DND-41 (cell line): Measurements from ENCODE around the gene HIVEP2.

ENCODE experiments used
- ATAC-seq: fragments of 200-7000 bp; cut with Tn5 transposase; 3 replicates; pipeline ENCODE4 v1.9.1; 2021; ENCODE audit warnings: low read depth; ENCODE audit not compliant: insufficient read depth
- DNase-seq: peaks from one replicate; pipeline ENCODE4 v3.0.0-alpha.2; 2020
- H2AFZ ChIP-seq: 2 replicates; pipeline ENCODE4 v1.6.0; 2012; ENCODE audit warnings: low read depth, low read length
- H3K27ac ChIP-seq: 2 replicates; pipeline ENCODE4 v1.5.1; 2012; ENCODE audit warnings: low read length, inconsistent platforms
- H3K27me3 ChIP-seq: fragments of 200-600 bp; sonication (generic); 2 replicates; pipeline ENCODE4 v1.6.0; 2012; ENCODE audit warnings: low read length, mild to moderate bottlenecking, inconsistent platforms; ENCODE audit not compliant: insufficient read depth, poor library complexity
- H3K36me3 ChIP-seq: 2 replicates; pipeline ENCODE4 v1.5.1; 2012; ENCODE audit warnings: low read length, inconsistent platforms; ENCODE audit not compliant: insufficient read depth
- H3K4me1 ChIP-seq: 2 replicates; pipeline ENCODE4 v1.5.1; 2012; ENCODE audit warnings: mild to moderate bottlenecking, low read length; ENCODE audit not compliant: insufficient read depth
- H3K4me2 ChIP-seq: 2 replicates; pipeline ENCODE4 v1.6.0; 2012; ENCODE audit warnings: mild to moderate bottlenecking, moderate library complexity, low read length, inconsistent platforms; ENCODE audit not compliant: insufficient read depth
- H3K4me3 ChIP-seq, 2 experiments: fragments of 200-600 bp in 1 of 2; shearing (Covaris generic) in 1 of 2; 2 replicates each; pipeline ENCODE4 v1.5.1; 2012 to 2016; ENCODE audit warnings: inconsistent platforms in 2 of 2, low read length in 2 of 2, mild to moderate bottlenecking in 2 of 2, low read depth in 1 of 2, moderate library complexity in 1 of 2
- H3K79me2 ChIP-seq: 2 replicates; pipeline ENCODE4 v1.6.0; 2012; ENCODE audit warnings: low read length, inconsistent platforms; ENCODE audit not compliant: insufficient read depth
- H3K9ac ChIP-seq: 2 replicates; pipeline ENCODE4 v1.6.0; 2012; ENCODE audit warnings: low read depth, mild to moderate bottlenecking, inconsistent platforms, low read length, moderate library complexity
- H3K9me3 ChIP-seq: 2 replicates; pipeline ENCODE4 v1.5.1; 2012; ENCODE audit warnings: low read length, moderate library complexity, mild to moderate bottlenecking, inconsistent platforms; ENCODE audit not compliant: insufficient read depth, severe bottlenecking
- H4K20me1 ChIP-seq: 2 replicates; pipeline ENCODE4 v1.6.0; 2012; ENCODE audit warnings: low read length; ENCODE audit not compliant: insufficient read depth
- EZH2 ChIP-seq: IDR thresholded peaks from 3 replicates; pipeline ENCODE4 v1.6.1; 2012; ENCODE audit warnings: borderline replicate concordance, low read depth, mild to moderate bottlenecking, moderate library complexity, low read length, inconsistent platforms; ENCODE audit not compliant: severe bottlenecking
- TF ChIP-seq, protein P1 (sequence below): IDR thresholded peaks from 2 replicates; pipeline ENCODE4 v1.5.1; 2012; ENCODE audit warnings: borderline replicate concordance, low read length, moderate library complexity, mild to moderate bottlenecking; ENCODE audit not compliant: poor library complexity, severe bottlenecking; ENCODE audit errors: extremely low read depth

The HIVEP2 gene

DNA sequence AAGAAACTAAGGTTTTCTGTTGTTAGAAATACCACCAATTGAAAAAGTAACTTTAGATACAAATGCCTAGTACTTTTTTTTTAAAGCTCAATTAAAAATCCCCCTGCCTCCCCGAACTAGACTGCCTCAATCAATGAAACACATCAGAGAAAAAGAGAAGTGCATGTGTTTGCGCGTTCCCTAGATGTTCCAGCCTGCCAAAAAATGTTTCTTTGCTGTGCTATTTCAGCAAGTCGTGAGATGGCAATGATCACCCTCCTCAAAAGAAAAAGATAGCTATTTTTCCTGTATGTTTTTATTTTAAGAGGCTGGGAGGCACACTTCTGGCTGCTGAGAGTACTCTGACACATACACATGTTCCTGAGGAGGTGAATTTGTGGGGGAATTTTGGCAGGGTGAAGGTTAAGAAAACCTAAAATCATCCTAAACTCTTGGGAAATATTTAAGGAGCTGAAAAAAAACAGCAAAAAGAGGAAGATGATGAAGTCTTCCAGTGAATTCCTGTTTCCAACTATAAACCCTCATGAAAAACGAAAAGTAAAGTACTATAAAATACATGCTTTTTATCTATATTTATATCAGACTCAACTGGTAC lies 114.8 kb downstream of the HIVEP2 start:
- DNase-seq, result no peak
- H4K20me1 ChIP-seq, result no peaks in the 10 kb centered on the region
- no peak overlapping the region for H3K27ac ChIP-seq
- no peaks in the 10 kb centered on the region for H3K4me1 ChIP-seq
- no peak overlapping the region for H3K4me2 ChIP-seq
- no peak overlapping the region for H3K9ac ChIP-seq
- H3K79me2 ChIP-seq, result no peaks in the 10 kb centered on the region
- no peaks in the 10 kb centered on the region for H3K27me3 ChIP-seq
- no peaks in the 10 kb centered on the region for H3K9me3 ChIP-seq
- ATAC-seq, result no peak
- no peak overlapping the region for H3K4me3 ChIP-seq
- 0 out of 2 replicates have a peak, but pooled peaks cover 7% of the 10 kb centered on the region for H3K36me3 ChIP-seq
- H2AFZ ChIP-seq, result no peak overlapping the region
- TF ChIP-seq EZH2, result no peak
- TF ChIP-seq, protein P1, sequence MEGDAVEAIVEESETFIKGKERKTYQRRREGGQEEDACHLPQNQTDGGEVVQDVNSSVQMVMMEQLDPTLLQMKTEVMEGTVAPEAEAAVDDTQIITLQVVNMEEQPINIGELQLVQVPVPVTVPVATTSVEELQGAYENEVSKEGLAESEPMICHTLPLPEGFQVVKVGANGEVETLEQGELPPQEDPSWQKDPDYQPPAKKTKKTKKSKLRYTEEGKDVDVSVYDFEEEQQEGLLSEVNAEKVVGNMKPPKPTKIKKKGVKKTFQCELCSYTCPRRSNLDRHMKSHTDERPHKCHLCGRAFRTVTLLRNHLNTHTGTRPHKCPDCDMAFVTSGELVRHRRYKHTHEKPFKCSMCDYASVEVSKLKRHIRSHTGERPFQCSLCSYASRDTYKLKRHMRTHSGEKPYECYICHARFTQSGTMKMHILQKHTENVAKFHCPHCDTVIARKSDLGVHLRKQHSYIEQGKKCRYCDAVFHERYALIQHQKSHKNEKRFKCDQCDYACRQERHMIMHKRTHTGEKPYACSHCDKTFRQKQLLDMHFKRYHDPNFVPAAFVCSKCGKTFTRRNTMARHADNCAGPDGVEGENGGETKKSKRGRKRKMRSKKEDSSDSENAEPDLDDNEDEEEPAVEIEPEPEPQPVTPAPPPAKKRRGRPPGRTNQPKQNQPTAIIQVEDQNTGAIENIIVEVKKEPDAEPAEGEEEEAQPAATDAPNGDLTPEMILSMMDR, result no peak

DNA sequence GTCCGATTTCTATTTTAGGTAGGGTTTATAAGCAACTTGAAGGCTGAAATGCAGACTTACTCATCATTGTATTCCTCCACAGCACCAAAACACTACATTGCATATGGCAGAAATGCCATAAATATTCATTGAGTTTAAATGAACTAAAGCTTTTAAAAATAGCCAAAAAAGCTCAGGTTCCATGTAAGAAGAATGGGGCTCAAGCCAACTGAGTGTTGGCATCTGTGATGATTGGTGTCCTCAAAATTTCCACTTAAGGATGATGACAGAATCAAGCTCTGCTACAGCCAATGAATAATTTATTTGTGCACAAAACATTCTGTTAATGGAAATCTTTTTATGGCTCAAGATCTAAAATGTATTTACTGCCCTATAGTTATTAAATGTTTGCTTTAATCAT lies 115.4 kb downstream of the HIVEP2 start:
- Histone ChIP-seq H3K4me1 (no peaks in the 10 kb centered on the region), H3K27ac (no peak overlapping the region), H3K79me2 (no peaks in the 10 kb centered on the region), H3K9me3 (no peaks in the 10 kb centered on the region), H3K4me3 (no peak overlapping the region), H2AFZ (no peak overlapping the region), H3K9ac (no peak overlapping the region), H3K4me2 (no peak overlapping the region), H3K27me3 (no peaks in the 10 kb centered on the region), H4K20me1 (no peaks in the 10 kb centered on the region), H3K36me3 (0 out of 2 replicates have a peak, but pooled peaks cover 7% of the 10 kb centered on the region)
- no peak for DNase-seq
- no peak for TF ChIP-seq EZH2
- TF ChIP-seq, protein P1, result no peak
- ATAC-seq, result no peak

DNA sequence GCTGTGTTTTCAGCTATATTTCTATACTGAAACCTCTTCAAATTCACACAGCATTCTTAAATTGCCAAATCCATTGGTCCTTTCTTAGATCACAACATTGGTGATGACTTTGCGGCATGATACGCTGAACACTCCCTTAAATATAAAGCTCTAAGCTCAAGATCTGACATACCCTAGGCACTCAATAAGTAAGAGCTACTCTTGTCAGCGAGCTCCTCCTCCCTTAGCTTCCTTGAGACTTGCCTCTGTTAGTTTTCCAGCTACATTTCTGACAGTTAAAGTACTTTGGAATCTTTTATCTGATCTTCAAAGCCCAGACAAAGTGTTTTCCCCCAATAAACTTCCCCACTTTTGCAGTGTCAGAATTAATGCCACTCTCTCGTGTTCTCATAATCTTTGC lies 117.0 kb downstream of the HIVEP2 start:
- Histone ChIP-seq H3K9me3 (no peaks in the 10 kb centered on the region), H3K9ac (no peak overlapping the region), H4K20me1 (no peaks in the 10 kb centered on the region), H2AFZ (no peak overlapping the region), H3K27ac (no peak overlapping the region), H3K79me2 (no peaks in the 10 kb centered on the region), H3K36me3 (0 out of 2 replicates have a peak, but pooled peaks cover 7% of the 10 kb centered on the region), H3K4me3 (no peak overlapping the region), H3K4me2 (no peak overlapping the region), H3K27me3 (no peaks in the 10 kb centered on the region), H3K4me1 (no peaks in the 10 kb centered on the region)
- no peak for TF ChIP-seq EZH2
- TF ChIP-seq, protein P1, result no peak
- DNase-seq (no peak), ATAC-seq (no peak)

DNA sequence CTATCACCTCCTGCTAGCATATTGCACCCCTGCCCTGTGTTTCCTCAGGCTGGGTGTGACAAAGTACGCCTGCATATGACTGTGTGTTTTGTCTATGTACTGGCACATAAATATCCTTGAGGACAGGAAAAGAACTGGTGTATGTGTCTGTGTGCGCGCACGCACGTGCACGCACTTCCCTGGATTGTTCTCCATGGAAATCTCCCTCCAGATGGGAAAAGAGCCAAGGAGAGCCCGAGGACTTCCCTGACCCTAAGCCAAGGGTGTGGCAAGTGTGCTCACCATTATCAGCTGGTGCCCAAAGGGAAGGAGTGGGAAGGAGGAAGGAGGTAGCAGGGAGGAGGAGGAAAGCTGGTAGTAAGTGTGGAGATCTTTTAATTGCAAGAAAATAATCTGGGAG lies 117.6 kb downstream of the HIVEP2 start:
- no peak for TF ChIP-seq EZH2
- H3K27ac ChIP-seq, result no peak overlapping the region
- 0 out of 2 replicates have a peak, but pooled peaks cover 7% of the 10 kb centered on the region for H3K36me3 ChIP-seq
- no peaks in the 10 kb centered on the region for H3K79me2 ChIP-seq
- H3K9ac ChIP-seq, result no peak overlapping the region
- ATAC-seq (no peak), DNase-seq (no peak)
- no peaks in the 10 kb centered on the region for H4K20me1 ChIP-seq
- no peak overlapping the region for H3K4me3 ChIP-seq
- no peaks in the 10 kb centered on the region for H3K9me3 ChIP-seq
- H2AFZ ChIP-seq, result no peak overlapping the region
- H3K4me2 ChIP-seq, result no peak overlapping the region
- no peaks in the 10 kb centered on the region for H3K4me1 ChIP-seq
- no peaks in the 10 kb centered on the region for H3K27me3 ChIP-seq
